ENCODE data around the gene FIP1L1. TPM values are rescaled to one million over a fixed set of nuclear protein-coding genes. Genes with fewer than 3 reads are reported as not detected.
"Not testable (repeated sequence)": the region's sequence is repeated elsewhere in the genome, so short reads cannot be mapped to it uniquely, and the experiment has no call there.

FIP1L1 gene
- total RNA-seq, 2 donors from 2014 or later: 49.3 to 70.3 TPM

DNA sequence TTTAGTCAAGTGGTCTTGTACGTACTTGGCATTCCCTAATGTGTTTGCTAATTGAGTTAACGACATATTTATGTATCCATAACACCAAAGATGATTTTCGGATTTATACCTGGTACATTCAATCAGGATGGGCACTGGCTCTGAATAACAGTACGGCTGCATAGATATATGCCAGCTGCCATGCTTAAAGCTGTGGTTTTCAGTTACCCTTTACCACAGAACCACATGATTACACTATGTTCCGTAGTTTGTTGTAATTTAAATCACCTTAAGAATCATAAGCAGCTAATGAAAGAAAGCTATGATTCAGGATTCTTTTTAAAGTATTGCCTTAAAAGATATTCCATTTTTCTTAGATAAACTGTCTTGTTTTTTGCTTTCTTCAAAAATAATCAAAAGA, 53.6 kb downstream of the FIP1L1 start:
- Mint-ChIP-seq H3K36me3 (ENCODE audit: low read depth) (peaks cover 95% of the 10 kb centered on the region), H3K27ac (peak overlapping the region; percentile 50), H3K4me3 (no peak overlapping the region), H3K4me1 (peaks cover 13% of the 10 kb centered on the region), H3K27me3 (no peaks in the 10 kb centered on the region), H3K9me3 (no peaks in the 10 kb centered on the region)
- peak; percentile 68 for ATAC-seq (replicated peaks)

DNA sequence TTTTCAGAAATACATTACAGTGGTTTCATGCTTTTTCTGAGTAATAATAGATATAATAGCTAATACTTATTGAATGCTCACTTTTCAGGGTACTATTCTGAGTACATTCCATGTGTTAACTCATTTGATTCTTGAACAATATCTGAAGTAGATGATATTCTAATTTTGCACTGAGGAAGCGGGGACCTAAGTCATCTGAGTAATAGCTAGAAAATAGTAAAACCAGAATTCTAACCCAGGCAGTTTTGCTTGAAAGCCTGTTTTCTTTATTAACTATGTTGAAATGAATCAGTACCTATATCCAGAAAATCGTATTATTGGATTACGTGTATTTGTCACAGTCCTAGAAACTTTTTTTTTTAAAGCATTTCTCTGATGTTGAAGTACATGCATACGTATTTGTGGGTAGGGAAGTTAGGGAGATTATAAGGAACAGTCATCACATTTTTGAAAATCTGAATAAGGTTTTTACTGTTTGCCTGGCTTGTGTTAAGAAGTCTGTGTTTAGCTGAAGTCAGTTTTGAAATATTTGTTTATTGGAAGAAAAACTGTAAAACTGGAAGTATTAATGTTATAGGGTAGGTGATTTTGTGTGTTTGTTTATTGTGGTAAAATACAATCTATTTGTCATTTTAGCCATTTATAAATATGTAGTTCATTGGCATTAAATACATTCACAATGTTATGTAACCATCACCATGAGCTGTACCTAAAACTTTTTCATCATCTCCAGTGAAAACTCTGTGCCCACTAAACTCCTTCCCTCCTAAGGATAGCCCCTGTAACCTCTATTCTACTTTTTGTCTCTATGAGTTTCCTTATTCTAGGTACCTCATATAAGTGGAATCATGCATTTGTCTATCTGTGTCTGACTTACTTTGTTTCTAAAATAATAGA, 55.3 kb downstream of the FIP1L1 start:
- ATAC-seq (replicated peaks): peak; percentile 85
- H3K4me3 Mint-ChIP-seq: no peak overlapping the region

DNA sequence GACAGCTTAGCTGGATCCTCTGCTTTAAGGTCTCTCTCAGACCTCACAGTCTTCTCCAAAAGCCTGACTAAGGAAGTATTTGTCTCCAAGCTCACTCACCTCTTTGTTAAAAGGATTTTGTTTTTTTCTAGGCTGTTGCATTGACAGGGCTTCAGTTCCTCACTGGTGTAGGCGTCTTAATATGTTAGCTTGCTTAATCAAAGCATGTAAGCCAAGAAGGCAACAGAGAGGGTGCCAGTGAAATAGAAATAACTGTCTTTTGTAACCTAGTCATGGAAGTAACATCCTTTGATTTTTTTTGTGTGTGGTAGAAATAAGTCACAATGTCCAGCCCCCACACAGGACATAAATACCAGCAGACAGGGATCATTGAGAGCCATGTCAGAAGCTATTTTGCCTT, 58.8 kb downstream of the FIP1L1 start:
- Mint-ChIP-seq H3K36me3 (ENCODE audit: low read depth) (peaks cover 93% of the 10 kb centered on the region), H3K4me3 (no peak overlapping the region), H3K9me3 (no peaks in the 10 kb centered on the region), H3K27ac (no peak overlapping the region), H3K27me3 (no peaks in the 10 kb centered on the region), H3K4me1 (peaks cover 5% of the 10 kb centered on the region)
- ATAC-seq (replicated peaks): no peak

More for the DNA sequence above, 55.3 kb downstream of the FIP1L1 start:
- Mint-ChIP-seq H3K4me1 (peaks cover 13% of the 10 kb centered on the region), H3K27ac (no peak overlapping the region), H3K27me3 (no peaks in the 10 kb centered on the region), H3K9me3 (no peaks in the 10 kb centered on the region), H3K36me3 (ENCODE audit: low read depth) (peaks cover 95% of the 10 kb centered on the region)

DNA sequence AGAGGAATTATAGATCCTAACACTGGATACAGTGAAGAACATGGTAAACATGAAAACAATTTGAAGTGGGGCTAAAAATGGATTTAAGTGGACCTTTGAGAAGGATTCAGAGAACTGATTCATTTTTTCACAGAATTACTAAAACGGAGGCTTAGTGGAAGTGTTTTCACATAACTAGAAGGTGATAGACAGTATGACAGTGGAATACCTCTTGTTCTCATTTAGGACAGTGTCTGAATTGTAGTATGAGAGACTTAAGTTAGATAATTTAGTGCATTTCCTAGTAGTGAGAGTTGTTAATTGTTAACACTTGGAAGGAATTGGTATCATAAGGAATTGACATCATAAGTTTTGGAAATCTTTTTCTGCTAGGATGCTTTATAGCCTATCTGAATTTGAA, 64.1 kb downstream of the FIP1L1 start:
- peaks cover 95% of the 10 kb centered on the region for H3K36me3 Mint-ChIP-seq (ENCODE audit: low read depth)
- no peaks in the 10 kb centered on the region for H3K4me1 Mint-ChIP-seq
- H3K27ac Mint-ChIP-seq: no peak overlapping the region

DNA sequence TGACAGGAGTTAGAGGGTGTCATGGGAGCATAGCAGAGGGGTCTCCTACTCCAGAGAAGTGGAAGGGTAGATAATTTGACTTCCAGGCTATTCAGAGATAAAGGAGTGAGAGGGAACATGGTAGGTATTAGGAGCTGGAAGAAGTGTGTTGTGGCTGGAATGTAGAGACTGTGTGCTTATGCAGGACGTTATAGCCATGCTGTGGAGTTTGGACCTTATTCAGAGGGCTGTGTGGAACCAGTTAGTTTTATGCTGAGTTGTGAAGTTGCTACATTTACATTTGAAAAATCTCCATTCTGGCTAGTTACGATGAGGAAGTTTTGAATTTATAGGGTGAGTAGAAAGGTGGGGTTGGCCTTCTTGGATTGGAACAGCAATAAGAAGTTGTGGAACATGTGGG, 67.5 kb downstream of the FIP1L1 start:
- no peak overlapping the region for H3K4me3 Mint-ChIP-seq
- no peaks in the 10 kb centered on the region for H3K27me3 Mint-ChIP-seq
- no peaks in the 10 kb centered on the region for H3K9me3 Mint-ChIP-seq
- no peak overlapping the region for H3K27ac Mint-ChIP-seq
- no peaks in the 10 kb centered on the region for H3K4me1 Mint-ChIP-seq
- H3K36me3 Mint-ChIP-seq (ENCODE audit: low read depth): peaks cover 90% of the 10 kb centered on the region
- ATAC-seq (replicated peaks): no peak

More for the DNA sequence above, 64.1 kb downstream of the FIP1L1 start:
- Mint-ChIP-seq H3K4me3 (no peak overlapping the region), H3K9me3 (no peaks in the 10 kb centered on the region), H3K27me3 (no peaks in the 10 kb centered on the region)
- ATAC-seq (replicated peaks): no peak

DNA sequence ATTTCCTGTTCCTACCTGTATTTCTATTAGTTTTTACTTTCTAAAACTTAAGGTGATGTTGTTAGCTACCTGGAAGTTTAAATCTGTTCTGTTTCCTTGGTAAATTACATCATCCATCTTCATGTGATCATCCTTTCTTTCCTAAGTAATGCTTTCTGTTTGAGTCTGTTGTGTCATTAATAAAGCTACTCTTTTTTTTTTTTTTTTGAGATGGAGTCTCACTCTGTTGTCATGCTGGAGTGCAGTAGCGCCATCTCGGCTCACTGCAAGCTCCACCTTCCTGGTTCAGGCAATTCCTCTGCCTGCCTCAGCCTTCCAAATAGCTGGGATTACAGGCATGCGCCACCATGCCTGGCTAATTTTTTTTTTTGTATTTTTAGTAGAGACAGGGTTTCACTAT, 73.3 kb downstream of the FIP1L1 start:
- no peaks in the 10 kb centered on the region for H3K9me3 Mint-ChIP-seq
- H3K36me3 Mint-ChIP-seq (ENCODE audit: low read depth): peaks cover 90% of the 10 kb centered on the region
- no peak for ATAC-seq (replicated peaks)
- H3K27me3 Mint-ChIP-seq: no peaks in the 10 kb centered on the region
- no peaks in the 10 kb centered on the region for H3K4me1 Mint-ChIP-seq
- no peak overlapping the region for H3K4me3 Mint-ChIP-seq
- no peak overlapping the region for H3K27ac Mint-ChIP-seq

DNA sequence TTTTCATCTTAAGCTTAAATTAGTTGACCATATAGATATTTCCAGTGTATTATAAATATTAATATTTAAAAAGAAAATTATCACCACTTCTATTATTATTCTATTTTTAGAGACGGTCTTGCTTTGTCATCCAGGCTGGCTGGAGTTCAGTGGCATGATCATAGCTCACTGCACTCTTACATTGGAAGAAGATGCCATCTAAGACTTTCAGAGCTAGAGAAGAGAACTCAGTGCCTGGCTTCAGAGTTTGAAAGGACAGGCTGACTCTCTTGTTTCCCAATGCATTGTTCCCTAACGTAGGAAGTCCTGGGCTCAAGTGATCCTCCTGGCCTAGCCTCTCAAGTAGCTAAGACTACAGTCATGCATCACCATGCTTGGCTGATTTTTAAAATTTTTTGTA, 75.9 kb downstream of the FIP1L1 start:
- H3K4me3 Mint-ChIP-seq: no peak overlapping the region
- H3K36me3 Mint-ChIP-seq (ENCODE audit: low read depth): peaks cover 91% of the 10 kb centered on the region
- H3K4me1 Mint-ChIP-seq: no peaks in the 10 kb centered on the region
- H3K27me3 Mint-ChIP-seq: no peaks in the 10 kb centered on the region
- ATAC-seq (replicated peaks): no peak
- no peak overlapping the region for H3K27ac Mint-ChIP-seq
- H3K9me3 Mint-ChIP-seq: no peaks in the 10 kb centered on the region

DNA sequence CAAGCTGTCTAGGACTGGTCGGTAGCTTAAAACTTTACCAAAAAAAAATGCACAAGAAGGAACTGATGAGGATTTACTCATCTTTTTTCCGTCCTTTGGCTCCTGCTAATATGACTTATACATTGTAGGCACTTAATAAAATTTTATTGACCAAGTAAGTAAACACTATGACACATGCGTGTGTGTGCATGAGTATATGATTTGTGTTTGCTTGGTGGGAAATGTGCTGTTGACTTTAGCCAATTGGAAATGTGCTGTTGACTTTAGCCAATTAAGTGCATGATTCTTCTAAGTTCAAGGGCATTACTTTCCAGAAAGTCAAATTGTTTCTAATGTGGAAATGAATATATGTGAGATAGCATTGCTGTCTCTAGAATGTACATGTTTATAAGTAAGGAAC, 78.3 kb downstream of the FIP1L1 start:
- ATAC-seq (replicated peaks): no peak
- Mint-ChIP-seq H3K27me3 (no peaks in the 10 kb centered on the region), H3K36me3 (ENCODE audit: low read depth) (peaks cover 99% of the 10 kb centered on the region), H3K9me3 (no peaks in the 10 kb centered on the region), H3K4me3 (no peak overlapping the region), H3K27ac (no peak overlapping the region), H3K4me1 (no peaks in the 10 kb centered on the region)

DNA sequence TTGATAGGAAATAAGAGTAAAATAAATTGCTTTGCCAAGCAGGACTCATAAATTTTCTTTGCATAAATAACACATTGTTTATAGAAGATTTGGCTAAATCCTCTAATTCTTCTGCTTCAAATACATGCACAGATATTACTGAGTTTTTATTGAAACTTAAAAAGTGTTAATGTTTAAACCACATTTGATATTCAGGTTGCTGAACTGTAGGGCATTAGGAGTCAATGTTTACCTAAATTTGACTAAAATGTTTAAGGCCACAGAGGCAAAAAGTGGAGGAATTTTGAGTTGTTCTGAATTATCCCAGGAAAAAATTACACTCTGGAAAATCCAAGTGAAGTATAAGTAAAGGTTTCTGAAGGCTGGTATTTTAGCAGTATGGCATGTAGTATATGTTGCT, 78.7 kb downstream of the FIP1L1 start:
- Mint-ChIP-seq H3K27ac (no peak overlapping the region), H3K4me3 (no peak overlapping the region), H3K9me3 (no peaks in the 10 kb centered on the region), H3K27me3 (no peaks in the 10 kb centered on the region), H3K36me3 (ENCODE audit: low read depth) (peaks cover 99% of the 10 kb centered on the region), H3K4me1 (no peaks in the 10 kb centered on the region)
- ATAC-seq (replicated peaks): no peak

DNA sequence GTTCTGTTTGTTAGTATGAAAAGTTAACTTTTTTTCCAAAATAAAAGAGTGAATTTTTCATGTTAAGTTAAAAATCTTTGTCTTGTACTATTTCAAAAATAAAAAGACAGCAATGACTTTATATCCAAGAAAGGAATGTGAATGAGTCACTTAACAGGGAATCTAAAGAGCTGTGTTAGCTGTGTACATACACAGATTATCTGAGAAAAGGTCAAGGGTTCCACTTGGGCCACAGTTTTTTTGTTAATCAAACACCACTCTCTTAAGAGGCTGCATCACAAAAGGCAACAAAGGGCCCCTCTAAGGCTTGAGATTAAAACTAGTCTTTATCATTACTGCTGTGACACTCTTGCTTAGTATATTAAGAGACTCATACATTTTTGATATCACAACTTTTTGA, 82.1 kb downstream of the FIP1L1 start:
- Mint-ChIP-seq H3K27me3 (no peaks in the 10 kb centered on the region), H3K4me3 (no peak overlapping the region), H3K36me3 (ENCODE audit: low read depth) (peaks cover 94% of the 10 kb centered on the region), H3K9me3 (no peaks in the 10 kb centered on the region), H3K4me1 (no peaks in the 10 kb centered on the region), H3K27ac (no peak overlapping the region)
- ATAC-seq (replicated peaks): no peak

DNA sequence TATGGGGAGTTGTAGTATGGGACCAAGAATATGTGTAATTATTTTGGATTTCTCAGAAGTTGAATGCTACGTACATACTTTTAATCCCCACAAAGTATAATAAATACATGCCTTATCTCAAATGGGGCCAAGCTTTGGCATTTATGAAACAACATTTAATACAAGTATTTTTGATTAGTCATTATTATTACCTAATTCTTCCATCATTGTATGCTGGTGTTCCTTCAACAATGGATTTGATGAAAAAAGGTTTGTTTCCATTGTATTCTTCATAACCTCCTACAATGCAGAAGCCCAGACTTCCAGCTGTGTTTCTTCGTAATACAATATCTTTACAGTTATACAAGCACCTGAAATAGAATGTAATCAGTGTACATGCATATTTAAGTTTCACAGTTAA, 83.8 kb downstream of the FIP1L1 start:
- Mint-ChIP-seq H3K4me1 (no peaks in the 10 kb centered on the region), H3K4me3 (no peak overlapping the region), H3K36me3 (ENCODE audit: low read depth) (peaks cover 77% of the 10 kb centered on the region), H3K9me3 (no peaks in the 10 kb centered on the region), H3K27me3 (no peaks in the 10 kb centered on the region), H3K27ac (no peak overlapping the region)
- no peak for ATAC-seq (replicated peaks)

DNA sequence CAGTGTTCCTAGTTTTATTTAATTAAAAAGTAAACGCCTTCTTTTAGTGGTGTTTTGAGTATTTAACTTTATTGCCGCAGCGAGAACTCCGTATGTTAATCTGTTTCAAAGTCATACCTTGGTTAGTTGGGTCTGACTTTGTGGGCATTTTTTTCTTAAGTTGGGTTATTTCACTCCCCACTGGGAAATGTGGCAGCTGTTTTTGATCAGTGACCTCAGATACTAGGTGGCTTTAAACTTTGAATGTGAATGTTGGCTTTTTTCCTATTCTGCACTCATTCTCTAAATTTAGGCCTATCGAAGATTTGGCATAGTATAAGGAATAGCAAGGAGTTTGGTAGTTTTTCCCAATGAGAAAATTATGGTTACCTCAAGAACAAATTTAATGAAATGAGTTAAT, 85.9 kb downstream of the FIP1L1 start:
- Mint-ChIP-seq H3K27me3 (no peaks in the 10 kb centered on the region), H3K27ac (no peak overlapping the region), H3K9me3 (peaks cover 9% of the 10 kb centered on the region), H3K4me1 (no peaks in the 10 kb centered on the region), H3K4me3 (no peak overlapping the region), H3K36me3 (ENCODE audit: low read depth) (peaks cover 57% of the 10 kb centered on the region)
- ATAC-seq (replicated peaks): no peak

DNA sequence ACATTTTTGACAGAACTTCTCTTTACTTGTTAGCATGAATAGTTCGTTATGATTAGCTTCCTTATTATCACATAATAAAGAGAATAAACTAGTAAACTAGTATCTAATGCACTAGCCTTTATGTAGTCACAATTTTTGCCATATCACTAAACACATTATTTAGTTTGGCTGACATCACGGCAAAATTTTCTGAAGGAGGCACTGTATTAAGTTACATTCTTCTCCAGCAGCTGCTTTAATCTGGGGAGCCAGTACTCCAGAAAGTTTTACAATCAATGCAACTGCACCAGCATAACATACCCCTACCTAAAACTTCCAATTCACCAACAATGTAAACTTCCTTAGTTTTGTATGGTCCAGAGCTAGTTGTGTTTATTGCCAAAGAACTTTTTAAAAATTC, 87.8 kb downstream of the FIP1L1 start:
- no peak overlapping the region for H3K27ac Mint-ChIP-seq
- H3K27me3 Mint-ChIP-seq: no peaks in the 10 kb centered on the region
- peaks cover 38% of the 10 kb centered on the region for H3K36me3 Mint-ChIP-seq (ENCODE audit: low read depth)
- H3K4me3 Mint-ChIP-seq: no peak overlapping the region
- H3K4me1 Mint-ChIP-seq: no peaks in the 10 kb centered on the region
- no peak for ATAC-seq (replicated peaks)
- H3K9me3 Mint-ChIP-seq: peaks cover 9% of the 10 kb centered on the region

DNA sequence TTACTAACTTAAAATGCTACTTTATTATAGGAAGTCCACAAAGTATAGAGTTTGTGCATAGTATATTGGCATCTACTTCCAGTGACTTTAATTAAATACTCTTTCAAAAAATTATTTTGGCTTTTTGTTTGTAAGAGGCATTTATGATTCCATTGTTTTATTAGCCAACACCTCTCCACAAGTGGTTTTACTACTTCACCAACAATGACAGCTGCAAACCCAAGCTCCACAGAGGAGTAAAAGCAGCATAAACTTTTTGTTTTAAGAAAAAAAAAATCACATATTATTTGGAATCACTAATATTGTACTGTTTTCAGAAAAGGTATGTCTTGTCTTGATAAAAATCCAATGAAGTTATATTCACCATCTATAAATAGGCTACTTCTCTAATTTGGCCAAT, 88.5 kb downstream of the FIP1L1 start:
- no peak for ATAC-seq (replicated peaks)
- Mint-ChIP-seq H3K36me3 (ENCODE audit: low read depth) (peaks cover 32% of the 10 kb centered on the region), H3K4me3 (no peak overlapping the region), H3K9me3 (peaks cover 9% of the 10 kb centered on the region), H3K4me1 (no peaks in the 10 kb centered on the region), H3K27ac (no peak overlapping the region), H3K27me3 (no peaks in the 10 kb centered on the region)

DNA sequence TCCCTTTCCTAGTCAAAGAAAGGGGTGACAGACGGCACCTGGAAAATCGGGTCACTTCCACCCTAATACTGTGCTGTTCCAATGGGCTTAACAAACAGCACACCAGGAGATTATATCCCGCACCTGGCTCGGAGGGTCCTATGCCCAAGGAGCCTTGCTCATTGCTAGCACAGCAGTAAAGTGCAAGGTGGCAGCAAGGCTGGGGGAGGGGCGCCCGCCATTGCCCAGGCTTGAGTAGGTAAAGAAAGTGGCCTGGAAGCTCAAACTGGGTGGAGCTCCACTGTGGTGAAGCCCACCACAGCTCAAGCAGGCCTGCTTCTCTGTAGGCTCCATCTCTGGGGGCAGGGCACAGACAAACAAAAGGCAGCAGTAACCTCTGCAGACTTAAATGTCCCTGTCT, 89.1 kb downstream of the FIP1L1 start:
- H3K27me3 Mint-ChIP-seq; H3K4me3 Mint-ChIP-seq; ATAC-seq (replicated peaks); H3K27ac Mint-ChIP-seq; H3K9me3 Mint-ChIP-seq; H3K4me1 Mint-ChIP-seq: not testable (repeated sequence)
- peaks cover 25% of the 10 kb centered on the region for H3K36me3 Mint-ChIP-seq (ENCODE audit: low read depth)
